HepG2 (cell line): ENCODE measurements around the gene LDLRAD2. TPM values are rescaled to one million over a fixed set of nuclear protein-coding genes. Genes with fewer than 3 reads are reported as not detected.

Source experiments
- ATAC-seq: fragments of 200-7000 bp; cut with Tn5 transposase; 3 replicates; pipeline ENCODE4 v1.9.1; 2020; ENCODE audit warnings: mild to moderate bottlenecking, moderate library complexity
- BruUV-seq: library from RNA; stranded (reverse); fragments of 400-500 nt; replicated peaks from 2 replicates; lab custom pipeline; 2021; lab: Mats Ljungman, UMichigan
- CTCF ChIA-PET: fragments of 300-600 bp; formaldehyde crosslinking; extraction: SDS; loops from one replicate; lab custom pipeline; 2021; ENCODE audit warnings: low total read pairs, inconsistent platforms, low intra/inter-chr PET ratio; lab: Yijun Ruan, JAX
- POLR2A ChIA-PET: fragments of 350-600 bp; sonication (Branson Sonifier 250); formaldehyde crosslinking; loops from one replicate; lab custom pipeline; 2020; ENCODE audit warnings: antibody characterized with exemption, inconsistent platforms; lab: Yijun Ruan, JAX
- DNase-seq: peaks from one replicate; pipeline ENCODE4 v3.0.0-alpha.2; 2015; ENCODE audit warnings: low spot score
- FAIRE-seq: peaks from 3 replicates; lab custom pipeline; 2011; peaks lifted over from hg19 to GRCh38; lab: Jason Lieb, UNC
- H2AFZ ChIP-seq: one replicate; pipeline ENCODE4 v1.6.1; 2011; ENCODE audit warnings: low read length, inconsistent platforms
- H3K27ac ChIP-seq: fragments of 300-600 bp; 3 replicates; pipeline ENCODE4 v1.8.0; 2011; ENCODE audit warnings: mixed run types, mild to moderate bottlenecking, mixed read lengths, low read length, inconsistent platforms; ENCODE audit not compliant: insufficient read depth; ENCODE audit errors: extremely low read length
- H3K27me3 ChIP-seq, 2 experiments: fragments of 200-600 bp in 1 of 2; 2 replicates in 1 of 2; 3 replicates in 1 of 2; pipeline versions ENCODE4 v1.6.0 to v1.8.0; 2011; ENCODE audit warnings: low read length in 2 of 2, mild to moderate bottlenecking in 2 of 2, moderate library complexity in 2 of 2, inconsistent platforms in 1 of 2; ENCODE audit not compliant: insufficient read depth in 2 of 2, control insufficient read depth in 1 of 2
- H3K36me3 ChIP-seq, 2 experiments: fragments of 200-600 bp in 1 of 2; replicated peaks in 1 of 2; 2 replicates in 1 of 2; 3 replicates in 1 of 2; pipeline versions ENCODE4 v1.5.1 to v1.8.0; 2011; ENCODE audit warnings: low read length in 2 of 2, inconsistent platforms in 1 of 2; ENCODE audit not compliant: insufficient read depth in 2 of 2, control insufficient read depth in 1 of 2
- H3K4me1 ChIP-seq: 2 replicates; pipeline ENCODE4 v1.5.1; 2012; ENCODE audit warnings: low read length, inconsistent platforms; ENCODE audit not compliant: insufficient read depth
- H3K4me2 ChIP-seq: 2 replicates; pipeline ENCODE4 v1.6.0; 2011; ENCODE audit warnings: low read depth, low read length, inconsistent platforms
- H3K4me3 ChIP-seq, 3 experiments: fragments of 200-600 bp in 1 of 3; sonication (generic), shearing (Covaris generic) in 1 of 3; replicated peaks in 1 of 3; 2 replicates each; pipeline ENCODE4 v1.5.1; 2011 to 2016; ENCODE audit warnings: low read length in 3 of 3, inconsistent platforms in 2 of 3, low read depth in 2 of 3, mild to moderate bottlenecking in 2 of 3, control low read depth in 1 of 3, mixed read lengths in 1 of 3; ENCODE audit not compliant: insufficient read depth in 1 of 3
- H3K79me2 ChIP-seq: one replicate; pipeline ENCODE4 v1.6.1; 2011; ENCODE audit warnings: low read length, inconsistent platforms; ENCODE audit not compliant: insufficient read depth
- H3K9ac ChIP-seq: 2 replicates; pipeline ENCODE4 v1.6.0; 2011; ENCODE audit warnings: mild to moderate bottlenecking, low read depth, low read length, inconsistent platforms; ENCODE audit not compliant: insufficient read depth
- H3K9me3 ChIP-seq: 2 replicates; pipeline ENCODE4 v1.5.1; 2012; ENCODE audit warnings: mild to moderate bottlenecking, low read length
- H4K20me1 ChIP-seq: 2 replicates; pipeline ENCODE4 v1.6.0; 2011; ENCODE audit warnings: inconsistent platforms, mild to moderate bottlenecking, low read length, moderate library complexity; ENCODE audit not compliant: insufficient read depth
- BHLHE40 ChIP-seq: IDR thresholded peaks from 2 replicates; pipeline ENCODE4 v1.6.1; 2011; ENCODE audit warnings: low read length, improper control_type of control experiment
- BRCA1 ChIP-seq: sonication (generic); formaldehyde crosslinking; IDR thresholded peaks from 2 replicates; pipeline ENCODE4 v1.4.0; 2020; ENCODE audit warnings: missing genetic modification reagents
- CTCF ChIP-seq: sonication (generic); formaldehyde crosslinking; IDR thresholded peaks from 2 replicates; pipeline ENCODE4 v1.5.0; 2020; ENCODE audit warnings: mild to moderate bottlenecking, missing genetic modification reagents, moderate library complexity
- HDAC1 ChIP-seq: sonication (generic); formaldehyde crosslinking; IDR thresholded peaks from 2 replicates; pipeline ENCODE4 v1.5.1; 2020; ENCODE audit warnings: mild to moderate bottlenecking, missing genetic modification reagents
- MEIS2 ChIP-seq: sonication (generic); formaldehyde crosslinking; IDR thresholded peaks from 2 replicates; pipeline ENCODE4 v1.9.0; 2021; ENCODE audit warnings: mild to moderate bottlenecking, missing genetic modification reagents
- MYC ChIP-seq: sonication (generic); formaldehyde crosslinking; IDR thresholded peaks from 2 replicates; pipeline ENCODE4 v1.9.0; 2021; ENCODE audit warnings: missing genetic modification reagents, borderline replicate concordance
- RNF219 ChIP-seq: sonication (generic); formaldehyde crosslinking; IDR thresholded peaks from 2 replicates; pipeline ENCODE4 v1.5.0; 2020; ENCODE audit warnings: mild to moderate bottlenecking, missing genetic modification reagents
- ZHX2 ChIP-seq, 2 experiments: sonication (generic) in 1 of 2; formaldehyde crosslinking in 1 of 2; IDR thresholded peaks; 2 replicates each; pipeline versions ENCODE4 v1.6.1 to v1.9.0; 2014 to 2022; ENCODE audit warnings: antibody characterized with exemption in 1 of 2, borderline replicate concordance in 1 of 2, inconsistent platforms in 1 of 2, low read depth in 1 of 2, missing genetic modification reagents in 1 of 2
- ZNF264 ChIP-seq: sonication (generic); formaldehyde crosslinking; IDR thresholded peaks from 2 replicates; pipeline ENCODE4 v1.4.0; 2020; ENCODE audit warnings: missing genetic modification reagents
- ZNF335 ChIP-seq: sonication (generic); formaldehyde crosslinking; IDR thresholded peaks from 2 replicates; pipeline ENCODE4 v1.4.0; 2020; ENCODE audit warnings: missing genetic modification reagents
- ZNF496 ChIP-seq: sonication (generic); formaldehyde crosslinking; IDR thresholded peaks from 2 replicates; pipeline ENCODE4 v1.8.1; 2023; ENCODE audit warnings: mild to moderate bottlenecking, moderate library complexity, missing genetic modification reagents; ENCODE audit not compliant: insufficient replicate concordance
- ZNF598 ChIP-seq: sonication (generic); formaldehyde crosslinking; IDR thresholded peaks from 2 replicates; pipeline ENCODE4 v1.5.1; 2020; ENCODE audit warnings: mild to moderate bottlenecking, missing genetic modification reagents, borderline replicate concordance
- WGBS: methylation state at CpG from one replicate; pipeline ENCODE4 v1.1.6; 2017; ENCODE audit warnings: low lambda C conversion rate; 5-methylcytosine and 5-hydroxymethylcytosine counted together
- in situ Hi-C: cut with HindIII; loops from 2 replicates; pipeline ENCODE4 v1.10.0; 2017; ENCODE audit warnings: low pct_unique_long_range_greater_than_20kb; ENCODE audit not compliant: extremely low pct_ligation_motif_present
- intact Hi-C: fragments of 100-400 bp; cut with micrococcal nuclease; formaldehyde crosslinking; loops from one replicate; pipeline ENCODE4 v1.10.0; 2022; ENCODE audit not compliant: unreplicated experiment
- polyA plus RNA-seq, 8 experiments: library from polyadenylated mRNA; depleted of rRNA in 3 of 8; stranded (reverse) in 7 of 8; unstranded in 1 of 8; fragments of >200 nt; fragmentation: Illumina TruSeq in 4 of 8; extraction: Trizol in 4 of 8; gene quantifications; 2 replicates each; pipeline versions ENCODE4 v1.2.1 to v1.2.3, GENCODE V29; 2011 to 2016; ENCODE audit warnings: low read depth in 4 of 8, missing spikeins in 1 of 8, mixed read lengths in 1 of 8; ENCODE audit not compliant: insufficient read depth in 1 of 8
- total RNA-seq, 5 experiments: library from RNA; depleted of rRNA; stranded (reverse); fragments of >200 nt; fragmentation: Illumina TruSeq; extraction: Trizol; gene quantifications; 2 replicates each; pipeline ENCODE4 v1.2.3, GENCODE V29; 2016; ENCODE audit warnings: low read depth in 1 of 5

LDLRAD2 gene
- total and polyA plus RNA-seq, 2 of the 13 experiments (the other 11 are each of a cell fraction or from before 2014, with no cell fraction given): not detected

- ATAC-seq (no peak), FAIRE-seq (no peak), DNase-seq (no peak)
- in situ Hi-C loops (no loop called here), intact Hi-C loops (no loop called here)
- Histone ChIP-seq H3K36me3 (peaks cover 18 to 51% of the 10 kb centered on the region in 2 experiments; a peak in 4 of 5 replicates), H3K4me1 (peaks cover 25% of the 10 kb centered on the region), H3K9ac (no peak overlapping the region), H3K4me3 (no peak overlapping the region), H3K27me3 (no peaks in the 10 kb centered on the region), H3K27ac (no peak overlapping the region), H3K79me2 (no peaks in the 10 kb centered on the region), H4K20me1 (no peaks in the 10 kb centered on the region), H3K4me2 (no peak overlapping the region), H2AFZ (no peak overlapping the region), H3K9me3 (no peaks in the 10 kb centered on the region)
- CTCF ChIA-PET: no interaction called here
- BruUV-seq: no TSS peak
- POLR2A ChIA-PET: no interaction called here
- 95% methylated on average over 15 of the region's 15 CpGs for WGBS
- TF ChIP-seq RNF219 (CRISPR knock-in tag): no peak
- TF ChIP-seq MYC: no peak
- TF ChIP-seq HDAC1: no peak
- TF ChIP-seq BHLHE40: no peak
- TF ChIP-seq ZNF598 (CRISPR knock-in tag): no peak
- no peak for TF ChIP-seq ZHX2 (IDR thresholded peaks at IDR 0.05; ENCODE audit: low read depth)
- no peak for TF ChIP-seq ZHX2 (CRISPR knock-in tag; IDR thresholded peaks at IDR 0.05; ENCODE audit: borderline replicate concordance)
- no peak for TF ChIP-seq MEIS2 (CRISPR knock-in tag)
- TF ChIP-seq BRCA1: no peak
- no peak for TF ChIP-seq ZNF264 (CRISPR knock-in tag)
- TF ChIP-seq ZNF496 (CRISPR knock-in tag): no peak
- no peak for TF ChIP-seq ZNF335 (CRISPR knock-in tag)
- TF ChIP-seq CTCF (CRISPR knock-in tag): no peak
These were observed 46.0 kb downstream of the LDLRAD2 start for GRCh38 chr1:21857840-21858670.
